GM21360 (cell line): ENCODE measurements around the gene ST6GALNAC3.
A peak's percentile ranks its signal among the peaks of the same experiment; 100 is the strongest.
"Not testable (repeated sequence)": the region's sequence is repeated elsewhere in the genome, so short reads cannot be mapped to it uniquely, and the experiment has no call there.

Experiments used
- ATAC-seq: cut with Tn5 transposase; IDR thresholded peaks from one replicate; pipeline ENCODE4 v1.9.1; 2021; ENCODE audit warnings: mild to moderate bottlenecking, moderate library complexity; ENCODE audit not compliant: unreplicated experiment

Gene ST6GALNAC3

DNA sequence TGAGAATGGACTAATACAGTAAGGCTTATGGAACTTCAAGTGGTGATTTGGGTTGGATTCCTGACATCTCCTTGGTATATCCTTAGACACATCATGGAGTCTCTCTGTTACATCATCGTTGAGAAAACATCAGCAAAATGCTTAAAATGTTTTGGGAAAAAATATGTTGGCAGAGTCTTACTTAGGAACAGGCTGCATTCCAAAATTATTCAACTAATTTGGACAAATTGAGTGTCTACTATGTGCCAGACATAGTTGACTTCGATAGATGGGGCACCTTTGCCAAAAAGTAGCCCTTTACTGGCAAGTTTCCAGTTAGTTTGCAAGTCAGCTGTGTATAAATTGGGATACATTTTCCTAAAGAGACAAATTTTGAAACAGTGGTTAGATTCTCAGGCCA is 539.3 kb downstream of the ST6GALNAC3 start:
- no peak for ATAC-seq

DNA sequence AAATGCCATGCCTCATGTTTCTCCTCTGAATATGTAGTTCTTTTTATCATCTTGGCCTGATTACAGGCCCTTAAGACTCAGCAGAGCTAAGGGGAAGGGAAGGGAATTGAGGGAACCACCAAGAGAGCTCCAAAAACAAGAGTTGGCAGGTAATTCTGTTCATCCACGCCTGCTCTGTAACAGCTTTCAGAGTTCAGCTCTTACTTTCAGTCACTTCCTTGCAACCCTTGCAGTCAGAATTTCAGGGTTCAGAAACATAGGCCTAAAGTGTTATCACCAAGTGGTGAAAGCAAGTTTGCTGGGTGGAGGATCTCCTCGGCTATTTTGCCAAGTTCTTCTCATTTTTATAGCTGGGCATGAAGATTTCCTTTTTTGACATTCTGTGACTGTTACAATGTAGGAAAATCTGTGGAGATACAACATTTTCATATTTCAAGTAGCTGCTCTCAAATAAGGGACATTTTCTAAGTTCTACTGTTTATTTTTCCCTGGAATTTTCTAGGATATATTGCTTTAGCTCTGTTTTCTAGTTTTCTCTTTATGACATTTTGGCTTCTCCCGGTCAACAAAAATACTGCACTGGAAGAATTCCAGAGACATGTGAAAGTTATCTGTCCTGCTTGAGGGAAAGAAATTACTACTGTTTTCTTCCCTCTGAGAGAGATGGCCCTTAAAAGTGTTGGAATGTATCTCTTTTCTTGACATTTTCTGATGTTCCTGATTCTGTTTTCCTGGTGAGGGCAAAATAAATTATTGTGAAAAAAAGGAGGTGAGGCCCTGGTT is 540.9 kb downstream of the ST6GALNAC3 start:
- ATAC-seq = no peak

DNA sequence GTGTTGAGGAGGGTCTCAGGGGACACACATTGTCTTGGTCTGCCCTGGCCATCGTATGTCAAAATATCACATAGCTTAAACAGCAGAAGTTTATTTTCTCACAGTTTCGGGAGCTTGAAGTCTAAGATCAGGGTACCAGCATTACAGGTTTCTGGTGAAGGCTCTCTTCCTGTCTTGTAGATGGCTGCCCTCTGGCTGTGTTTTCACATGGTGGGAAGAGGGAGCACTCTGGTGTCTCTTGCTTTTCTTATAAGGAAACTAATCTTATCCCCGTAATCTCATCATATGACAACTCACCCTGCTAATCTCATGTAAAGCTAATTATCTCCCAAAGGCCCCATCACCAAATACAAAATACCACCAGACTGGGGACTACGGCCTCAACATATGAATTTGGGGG is 545.8 kb downstream of the ST6GALNAC3 start:
- no peak for ATAC-seq

DNA sequence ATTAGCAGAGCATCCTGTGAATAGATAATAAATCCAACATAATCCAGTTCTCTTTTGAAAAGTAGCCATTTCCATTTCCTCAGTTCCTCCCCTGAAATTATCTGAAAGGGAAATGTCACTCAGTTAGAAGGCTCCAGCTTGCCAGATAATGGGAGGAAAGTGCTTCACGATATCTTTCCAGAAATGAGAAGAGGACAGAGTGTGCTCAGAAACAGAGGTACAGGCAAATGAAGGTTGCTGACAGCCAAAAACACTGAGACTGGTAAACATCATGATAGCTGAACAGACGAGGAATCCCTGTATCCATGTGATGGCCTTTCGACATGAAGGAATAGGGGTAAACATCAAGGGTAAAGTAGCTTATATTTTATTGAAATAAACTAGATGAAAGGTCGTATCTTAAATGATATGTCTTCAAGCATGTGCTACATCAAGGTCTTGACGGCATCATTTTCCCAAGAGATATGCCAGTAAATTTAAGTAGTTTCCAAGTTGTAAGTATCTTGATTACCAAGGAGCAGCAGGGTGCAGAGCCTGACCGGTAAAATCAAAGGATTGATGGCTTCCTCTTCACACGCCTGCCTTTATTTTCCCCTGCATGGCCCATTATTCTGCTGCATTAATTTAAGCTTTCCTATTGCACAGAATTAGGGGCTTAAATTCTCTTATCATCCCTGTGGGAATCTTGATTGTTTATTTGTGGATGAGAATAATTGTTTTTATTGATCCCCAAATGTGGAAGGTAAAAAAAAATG is 548.4 kb downstream of the ST6GALNAC3 start:
- no peak for ATAC-seq

DNA sequence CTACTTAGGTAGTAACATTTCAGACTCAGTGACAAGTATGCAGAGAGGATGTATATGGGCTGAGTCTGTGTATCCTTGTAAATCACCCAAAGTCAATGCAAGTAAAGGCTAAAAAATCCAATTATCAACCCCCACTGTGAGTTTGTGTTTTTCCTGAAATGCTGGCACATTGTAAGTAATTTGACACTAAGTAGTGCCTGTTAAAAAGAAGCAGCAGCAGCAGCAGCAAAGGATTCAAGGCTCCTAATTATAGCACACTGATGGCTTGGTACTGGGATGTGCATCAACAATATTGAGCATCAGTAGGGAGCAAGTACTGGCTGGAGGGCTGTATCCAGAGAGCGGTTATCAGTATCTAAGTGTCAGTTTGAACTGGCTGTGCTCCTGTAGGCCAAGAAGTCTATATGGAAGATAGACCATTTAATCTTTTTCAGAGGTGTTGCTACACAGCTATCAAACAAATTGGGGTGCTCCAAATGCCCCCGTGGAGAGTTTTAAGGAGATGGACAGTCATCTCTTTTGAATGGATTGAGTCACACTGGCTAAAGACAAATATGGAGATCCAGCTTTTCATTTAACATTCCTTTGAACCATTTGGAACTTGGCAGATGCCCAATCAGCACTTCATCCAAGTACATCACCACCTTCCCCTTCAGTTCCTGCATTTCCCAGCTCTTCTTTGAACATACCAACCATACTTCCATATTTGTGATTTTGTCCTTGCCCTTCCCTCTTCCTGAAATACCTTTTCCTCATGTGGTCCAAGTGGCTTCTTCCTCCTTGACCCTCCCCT is 551.5 kb downstream of the ST6GALNAC3 start:
- no peak for ATAC-seq

DNA sequence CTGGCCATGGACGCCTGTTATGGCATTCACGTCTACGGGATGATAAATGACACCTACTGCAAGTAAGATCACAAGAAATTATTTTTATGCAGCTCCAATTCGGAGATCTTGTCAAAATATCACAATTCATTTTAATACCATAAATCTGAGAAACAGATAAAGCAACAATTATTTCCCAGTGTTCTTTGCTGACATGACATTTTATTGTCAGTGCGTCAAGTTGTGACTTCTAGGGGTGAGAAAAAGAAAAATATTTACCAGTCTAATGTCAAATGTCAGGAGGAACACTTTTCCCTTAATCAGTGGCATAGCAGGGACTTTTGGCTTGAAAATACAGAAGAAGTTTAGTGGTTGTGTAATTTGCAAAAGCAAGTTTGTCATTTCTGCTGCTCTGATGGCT is 553.0 kb downstream of the ST6GALNAC3 start:
- no peak for ATAC-seq

DNA sequence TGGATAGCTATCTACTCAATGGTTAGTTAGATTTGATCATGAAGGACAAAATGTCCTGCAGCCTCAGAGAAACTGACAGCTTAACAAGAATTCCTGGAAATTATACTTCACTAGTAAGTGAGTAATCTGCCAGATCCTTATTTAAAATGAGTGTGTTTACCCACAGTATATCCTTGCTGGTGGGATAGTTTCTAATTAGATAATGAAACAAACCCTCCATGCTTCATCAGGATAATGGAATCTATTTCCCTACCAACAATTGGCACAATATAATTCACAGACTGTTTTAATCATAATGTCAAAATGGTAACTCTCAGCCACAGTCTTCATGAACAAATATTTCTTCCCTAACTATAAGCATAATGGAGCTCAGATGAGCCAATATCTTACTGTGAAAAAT is 553.4 kb downstream of the ST6GALNAC3 start:
- ATAC-seq = no peak

DNA sequence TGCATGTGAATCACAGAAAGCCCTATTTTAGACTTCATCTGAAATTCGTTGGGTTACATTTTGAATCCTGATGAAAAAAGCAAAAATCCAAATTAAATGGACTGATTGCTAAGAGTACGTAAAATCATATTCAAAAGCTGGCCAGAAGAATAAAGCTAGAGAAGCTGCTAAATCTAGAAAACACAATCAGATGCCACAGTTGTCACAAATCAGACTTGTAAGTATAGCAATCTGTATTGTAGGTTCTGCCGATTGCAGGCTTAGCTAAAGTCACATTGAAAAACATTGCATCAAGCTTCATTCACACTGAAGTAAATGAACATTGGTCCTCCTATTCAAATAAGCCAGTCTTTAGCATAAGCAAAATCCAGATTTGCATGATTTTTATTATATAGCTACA is 557.6 kb downstream of the ST6GALNAC3 start:
- no peak for ATAC-seq

DNA sequence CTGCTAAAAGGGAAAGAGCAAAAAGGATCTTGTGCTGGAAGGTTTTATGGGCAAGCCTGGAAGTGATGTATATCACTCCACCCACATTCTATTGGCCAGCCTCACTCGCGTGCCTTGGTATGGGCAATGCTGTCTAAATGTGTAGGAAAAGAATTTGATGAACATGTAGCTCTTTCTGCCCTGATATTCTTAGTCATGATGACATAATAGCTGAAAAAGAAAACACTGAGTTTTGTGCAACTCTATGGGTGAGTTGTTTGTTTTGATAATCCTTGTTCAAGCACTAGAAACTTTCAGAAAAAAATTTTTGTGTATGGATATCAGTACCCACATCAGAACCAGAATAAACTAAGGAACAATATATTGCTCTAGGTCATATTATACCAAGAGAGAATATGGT is 561.2 kb downstream of the ST6GALNAC3 start:
- no peak for ATAC-seq

DNA sequence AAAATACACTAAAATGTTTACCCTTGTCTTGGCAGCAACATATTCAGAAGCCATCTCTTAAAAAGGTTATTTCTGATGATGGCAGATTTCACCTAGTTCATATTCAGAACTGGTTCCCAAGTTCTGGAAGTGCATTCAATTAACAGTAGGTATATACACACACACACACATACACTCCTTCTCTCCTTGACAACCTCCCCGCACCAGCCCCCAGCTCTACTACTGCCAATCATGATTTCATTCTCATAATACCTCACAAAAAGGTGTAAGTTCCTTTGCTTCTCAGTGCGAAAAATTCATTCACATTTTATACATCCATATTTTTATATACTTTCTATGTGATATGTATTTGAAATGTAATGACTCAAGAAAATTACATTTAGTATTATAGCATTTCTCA is 564.6 kb downstream of the ST6GALNAC3 start:
- no peak for ATAC-seq

DNA sequence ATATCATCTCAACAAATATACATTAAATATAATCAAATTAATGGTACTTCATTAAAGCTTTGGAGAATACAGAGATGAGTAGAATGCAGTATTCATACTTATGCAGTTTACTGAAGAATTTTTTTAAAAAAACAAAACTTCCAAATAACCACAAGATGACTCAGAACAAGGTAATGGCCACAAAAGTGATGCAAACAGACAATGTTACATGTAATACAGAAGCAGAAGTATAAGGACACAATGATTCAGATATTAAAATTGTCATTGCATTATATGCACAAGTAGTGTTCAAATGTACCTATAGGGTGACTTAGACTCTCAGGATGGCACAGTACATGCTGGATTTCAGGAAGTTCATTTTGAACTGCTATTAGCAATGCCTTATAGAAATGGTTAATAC is 565.5 kb downstream of the ST6GALNAC3 start:
- ATAC-seq = no peak

DNA sequence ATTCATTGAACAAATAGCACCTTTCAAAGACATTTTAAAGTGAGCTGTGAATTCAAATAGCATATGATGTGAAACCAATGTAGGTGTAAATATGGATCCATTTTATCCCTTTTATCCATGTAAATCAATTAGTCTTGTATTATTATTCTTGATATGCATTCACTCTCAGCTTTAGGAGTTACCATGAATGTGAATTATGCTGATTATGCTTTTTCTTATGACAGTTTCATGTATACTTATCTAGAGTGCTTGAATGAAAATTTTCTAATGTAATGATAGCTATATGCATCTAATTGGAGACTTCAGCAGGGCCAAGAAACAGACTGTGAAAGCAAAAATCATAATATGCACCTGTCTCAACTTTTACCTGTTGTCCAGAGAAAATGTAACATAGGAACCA is 566.2 kb downstream of the ST6GALNAC3 start:
- no peak for ATAC-seq

DNA sequence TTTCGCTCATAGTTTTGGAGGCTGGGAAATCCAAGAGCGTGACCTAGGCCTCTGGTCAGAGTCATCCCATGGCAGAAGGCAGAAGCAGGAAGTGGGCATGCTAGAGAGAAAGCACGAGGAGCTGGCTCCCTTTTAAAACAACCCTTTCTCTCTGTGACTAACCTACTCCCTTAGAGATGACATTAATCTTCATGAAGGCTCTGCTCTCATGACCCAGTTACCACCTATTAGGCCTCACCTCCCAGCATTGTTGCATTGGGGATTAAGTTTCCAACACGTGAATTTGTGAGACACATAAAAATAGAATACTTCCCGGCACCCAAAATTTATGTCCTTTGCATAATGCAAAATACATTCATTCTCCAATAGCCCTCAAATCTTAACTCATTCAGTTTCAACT is 569.6 kb downstream of the ST6GALNAC3 start:
- no peak for ATAC-seq

DNA sequence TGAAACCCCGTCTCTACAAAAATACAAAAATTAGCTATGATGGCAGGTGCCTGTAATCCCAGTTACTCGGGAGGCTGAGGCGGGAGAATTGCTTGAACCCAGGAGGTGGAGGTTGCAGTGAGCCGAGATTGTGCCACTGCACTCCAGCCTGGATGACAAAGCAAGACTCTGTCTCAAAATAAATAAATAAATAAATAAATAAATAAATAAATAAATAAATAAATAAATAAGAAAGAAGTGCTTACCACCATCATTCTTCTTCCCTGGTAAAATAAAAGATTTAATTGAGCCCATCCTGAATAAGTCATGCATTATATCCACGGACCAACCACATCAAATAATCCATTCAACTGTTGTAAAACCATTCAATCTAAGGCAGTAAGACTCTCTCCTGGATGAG is 578.3 kb downstream of the ST6GALNAC3 start:
- ATAC-seq = not testable (repeated sequence)

DNA sequence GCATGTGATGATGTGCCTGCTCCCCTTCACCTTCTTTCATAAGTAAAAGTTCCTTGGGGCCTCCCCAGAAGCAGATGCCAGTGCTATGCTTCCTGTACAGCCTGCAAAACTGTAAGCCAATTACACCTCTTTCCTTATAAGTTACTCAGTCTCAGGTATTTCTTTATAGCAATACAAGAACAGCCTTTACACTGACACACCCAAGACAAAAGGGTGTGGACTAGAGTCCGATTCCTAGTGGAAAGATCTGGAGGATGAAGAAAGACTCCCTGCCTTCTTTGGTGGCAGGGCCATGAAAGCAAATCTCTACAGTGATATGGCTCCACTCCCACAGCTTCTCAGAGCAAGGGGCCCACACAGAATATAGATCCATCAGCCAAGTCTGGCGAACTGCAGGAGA is 583.1 kb downstream of the ST6GALNAC3 start:
- no peak for ATAC-seq

DNA sequence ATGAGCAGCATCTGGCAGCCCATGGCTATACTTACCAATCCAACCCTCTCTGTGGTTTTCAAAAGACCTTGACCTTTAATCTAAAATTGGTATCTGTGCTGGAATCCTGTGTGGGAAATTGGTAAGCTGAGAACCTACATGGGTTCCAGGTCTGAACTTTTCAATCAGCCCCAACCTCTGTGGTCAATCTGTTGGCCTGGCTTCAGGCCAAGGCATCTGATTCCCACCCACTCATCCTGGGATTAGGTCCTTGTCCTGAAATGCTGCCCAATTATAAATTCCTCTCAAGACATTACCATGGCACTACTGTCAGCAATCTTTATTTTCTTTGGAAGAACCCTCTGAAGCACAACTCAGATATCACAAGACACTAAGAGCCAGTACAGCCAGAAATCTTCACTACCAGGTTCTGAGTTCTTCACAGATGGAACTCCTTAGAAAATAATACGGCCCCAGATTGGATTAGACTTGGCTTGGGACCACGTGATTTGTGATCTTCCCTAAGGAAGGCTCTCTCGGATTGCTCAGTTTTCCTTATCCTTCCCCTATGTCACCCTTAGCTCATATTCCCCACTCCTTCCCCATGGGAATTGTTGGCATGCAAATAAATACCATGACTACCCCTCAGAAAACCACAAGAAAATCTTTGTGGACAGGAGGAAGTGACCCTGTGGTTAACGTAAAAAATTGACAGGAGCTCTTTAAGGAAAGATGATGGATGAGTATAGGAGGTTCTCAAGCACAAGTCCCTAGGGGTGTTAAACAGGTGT is 584.8 kb downstream of the ST6GALNAC3 start:
- no peak for ATAC-seq

DNA sequence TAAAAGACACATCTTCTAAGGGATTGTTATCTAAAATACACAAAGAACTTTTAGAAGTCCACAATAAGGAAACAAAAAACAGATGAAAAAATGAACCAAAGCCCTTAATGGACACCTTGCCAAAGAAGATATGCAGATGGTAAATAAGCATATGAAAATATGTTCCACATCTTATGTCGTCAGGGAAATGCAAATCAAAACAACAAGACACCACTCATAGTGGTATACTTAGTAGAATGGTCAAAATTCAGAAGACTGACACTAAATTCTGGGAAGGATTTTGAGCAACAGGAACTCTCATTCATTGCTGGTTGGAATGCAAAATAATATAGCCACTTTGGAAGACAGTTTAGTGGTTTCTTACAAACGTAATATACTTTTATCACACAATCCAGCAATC is 587.0 kb downstream of the ST6GALNAC3 start:
- no peak for ATAC-seq

DNA sequence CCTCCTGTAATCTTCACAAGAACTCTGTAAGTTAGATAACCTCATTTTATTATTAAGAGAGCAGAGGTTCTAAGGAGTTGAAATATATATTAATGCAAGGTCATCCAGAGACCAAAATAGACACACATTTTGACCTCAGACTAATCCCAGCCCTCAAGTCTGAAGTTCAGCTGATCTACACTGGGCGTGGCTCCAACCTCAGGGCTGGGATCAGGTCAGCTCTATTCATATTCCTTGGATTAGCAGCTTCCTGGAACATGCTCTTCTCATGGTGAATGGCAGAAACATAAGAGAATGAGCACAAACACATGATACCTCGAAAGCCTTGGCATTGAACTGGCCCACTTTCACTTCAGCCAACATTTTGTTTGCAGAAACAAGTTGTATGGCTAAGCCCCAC is 592.0 kb downstream of the ST6GALNAC3 start:
- ATAC-seq = no peak

DNA sequence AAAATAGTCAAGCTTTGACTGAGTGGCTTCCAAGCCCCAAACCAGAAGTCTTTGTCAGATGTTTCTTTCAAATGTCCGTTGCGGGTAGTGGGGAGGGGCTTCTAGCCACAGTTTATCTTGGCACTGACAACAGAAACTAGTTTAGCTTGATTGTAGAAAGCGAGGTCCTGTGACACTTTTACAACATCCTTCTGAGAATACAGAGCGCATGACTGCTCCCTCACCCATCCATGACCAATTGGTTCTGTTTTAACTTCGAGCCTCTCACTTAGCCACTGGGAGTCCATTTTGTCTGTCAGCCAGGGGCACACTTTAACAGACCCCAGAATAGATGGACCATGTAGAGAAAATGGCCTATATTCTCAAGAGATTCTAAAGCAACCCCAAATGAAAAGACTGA is 593.5 kb downstream of the ST6GALNAC3 start:
- ATAC-seq = peak; percentile 89

DNA sequence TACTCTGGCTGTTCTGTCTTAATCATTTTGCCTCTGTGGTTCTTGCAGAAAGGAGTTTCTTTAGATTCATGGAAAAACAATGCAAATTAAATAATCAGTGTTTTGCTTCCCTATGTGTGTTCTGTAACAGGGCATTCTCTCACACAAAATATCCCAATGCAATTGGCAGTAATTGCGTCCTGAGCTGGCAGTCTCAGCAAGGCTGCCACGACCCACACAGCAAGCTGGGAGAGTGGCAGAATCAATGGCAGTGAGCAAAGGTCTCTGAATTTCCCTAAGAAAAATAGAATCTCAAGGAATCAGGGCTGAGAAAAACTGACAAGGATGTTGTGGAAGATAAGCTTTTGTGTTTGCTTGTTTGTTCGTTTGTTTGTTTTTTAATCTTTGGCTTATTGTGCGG is 594.6 kb downstream of the ST6GALNAC3 start:
- ATAC-seq = no peak
